ENCODE measurements around the gene C16orf89. TPM values are rescaled to one million over a fixed set of nuclear protein-coding genes. Genes with fewer than 3 reads are reported as not detected.

Gene C16orf89
- total RNA-seq, 1 donor from 2014 or later = 1.0 TPM

- H3K27me3 ChIP-seq = no peaks in the 10 kb centered on the region
- H3K27me3 Mint-ChIP-seq (ENCODE audit: insufficient read depth, low read depth) = peaks cover 2% of the 10 kb centered on the region
- no peak overlapping the region for H3K4me3 ChIP-seq
- no peaks in the 10 kb centered on the region for H3K36me3 ChIP-seq
- no peaks in the 10 kb centered on the region for H3F3A ChIP-seq (ENCODE audit: low read depth)
- H3K27ac Mint-ChIP-seq = no peak overlapping the region
- H3K4me1 ChIP-seq = no peaks in the 10 kb centered on the region
- H3K79me2 ChIP-seq (ENCODE audit: low read depth) = peaks cover 25% of the 10 kb centered on the region
- H3K36me3 Mint-ChIP-seq = peaks cover 3% of the 10 kb centered on the region
- H3K27ac ChIP-seq = no peak overlapping the region
- peaks cover 11% of the 10 kb centered on the region for H3K4me1 Mint-ChIP-seq
- no peak for DNase-seq (ENCODE audit: low spot score)
- H3K4me3 Mint-ChIP-seq = peak overlapping the region; percentile 94
- H3K9ac ChIP-seq = no peak overlapping the region
- H3K9me3 Mint-ChIP-seq = no peaks in the 10 kb centered on the region
- no peak overlapping the region for H2AFZ ChIP-seq (replicated peaks)
- no peak overlapping the region for H3K4me2 ChIP-seq
- no peaks in the 10 kb centered on the region for H4K20me1 ChIP-seq (ENCODE audit: low read depth)
- H3K9me3 ChIP-seq (ENCODE audit: low read depth) = no peaks in the 10 kb centered on the region
- TF ChIP-seq EZH2 (IDR thresholded peaks at IDR 0.05) (no peak), CTCF (IDR thresholded peaks at IDR 0.05) (no peak), EZH2phosphoT487 (IDR thresholded peaks at IDR 0.05) (no peak)
These were observed 7.5 kb upstream of the C16orf89 start for GRCh38 chr16:5073279-5073629.

DNA sequence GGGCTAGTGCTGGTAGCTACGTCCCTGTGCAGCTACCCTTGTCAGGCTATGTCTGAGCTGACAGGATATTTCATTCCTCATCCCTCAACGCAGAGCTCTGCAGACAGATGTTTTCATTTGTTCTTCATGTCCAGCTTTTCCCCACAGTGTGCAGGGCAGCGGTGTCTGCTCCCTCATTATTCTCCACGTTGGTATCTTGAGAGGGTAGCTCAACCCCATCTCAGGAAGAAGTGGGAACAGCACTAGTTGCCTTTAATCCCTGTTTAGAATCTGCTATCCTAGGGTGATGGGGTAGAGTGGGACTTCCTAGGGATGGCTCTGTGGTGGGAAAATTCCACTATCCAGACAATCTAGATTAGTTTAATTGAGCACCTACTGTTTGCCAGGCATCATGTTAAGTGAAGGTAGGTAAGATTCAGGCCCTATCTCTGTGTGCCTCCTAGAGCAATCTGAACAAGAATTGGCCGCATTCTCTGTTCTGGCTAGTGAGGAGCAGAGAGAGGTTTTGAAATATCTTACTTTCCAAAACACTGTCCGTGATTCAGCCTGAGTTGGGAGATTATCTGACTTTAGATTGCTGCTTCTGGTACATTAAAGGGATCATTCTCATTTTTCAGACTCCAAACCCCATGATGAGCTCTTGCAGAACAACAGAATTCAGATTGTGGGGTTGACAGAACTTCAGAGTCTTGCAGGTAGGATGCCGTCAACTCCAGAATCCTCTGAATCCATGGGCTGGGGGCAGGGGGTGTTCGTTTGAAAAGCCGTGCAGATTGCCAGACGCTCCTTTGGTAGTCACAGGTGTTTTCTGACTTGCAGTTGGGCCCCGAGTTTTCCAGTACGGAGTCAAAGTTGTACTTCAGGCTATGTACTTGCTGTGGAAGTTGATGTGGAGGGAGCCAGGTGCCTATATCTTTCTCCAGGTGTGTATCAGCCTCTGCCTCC, 6.8 kb upstream of the C16orf89 start:
- Histone ChIP-seq H3K27ac (no peak overlapping the region), H3K79me2 (ENCODE audit: low read depth) (peaks cover 25% of the 10 kb centered on the region), H3K9me3 (ENCODE audit: low read depth) (no peaks in the 10 kb centered on the region), H3K4me3 (peak overlapping the region; percentile 83), H3K4me1 (no peaks in the 10 kb centered on the region), H3K9ac (peak overlapping the region; percentile 66), H3F3A (ENCODE audit: low read depth) (no peaks in the 10 kb centered on the region), H2AFZ (replicated peaks) (peak overlapping the region; percentile 97), H3K4me2 (peak overlapping the region; percentile 95), H4K20me1 (ENCODE audit: low read depth) (no peaks in the 10 kb centered on the region), H3K36me3 (no peaks in the 10 kb centered on the region), H3K27me3 (no peaks in the 10 kb centered on the region)
- H3K9me3 Mint-ChIP-seq = no peaks in the 10 kb centered on the region
- H3K4me1 Mint-ChIP-seq = peaks cover 11% of the 10 kb centered on the region
- H3K27me3 Mint-ChIP-seq (ENCODE audit: insufficient read depth, low read depth) = peaks cover 2% of the 10 kb centered on the region
- peaks cover 3% of the 10 kb centered on the region for H3K36me3 Mint-ChIP-seq
- H3K4me3 Mint-ChIP-seq = peak overlapping the region; percentile 94
- H3K27ac Mint-ChIP-seq = no peak overlapping the region
- no peak for TF ChIP-seq CTCF (IDR thresholded peaks at IDR 0.05)
- no peak for TF ChIP-seq EZH2phosphoT487 (IDR thresholded peaks at IDR 0.05)
- TF ChIP-seq EZH2 (IDR thresholded peaks at IDR 0.05) = no peak
- no peak for DNase-seq (ENCODE audit: low spot score)

DNA sequence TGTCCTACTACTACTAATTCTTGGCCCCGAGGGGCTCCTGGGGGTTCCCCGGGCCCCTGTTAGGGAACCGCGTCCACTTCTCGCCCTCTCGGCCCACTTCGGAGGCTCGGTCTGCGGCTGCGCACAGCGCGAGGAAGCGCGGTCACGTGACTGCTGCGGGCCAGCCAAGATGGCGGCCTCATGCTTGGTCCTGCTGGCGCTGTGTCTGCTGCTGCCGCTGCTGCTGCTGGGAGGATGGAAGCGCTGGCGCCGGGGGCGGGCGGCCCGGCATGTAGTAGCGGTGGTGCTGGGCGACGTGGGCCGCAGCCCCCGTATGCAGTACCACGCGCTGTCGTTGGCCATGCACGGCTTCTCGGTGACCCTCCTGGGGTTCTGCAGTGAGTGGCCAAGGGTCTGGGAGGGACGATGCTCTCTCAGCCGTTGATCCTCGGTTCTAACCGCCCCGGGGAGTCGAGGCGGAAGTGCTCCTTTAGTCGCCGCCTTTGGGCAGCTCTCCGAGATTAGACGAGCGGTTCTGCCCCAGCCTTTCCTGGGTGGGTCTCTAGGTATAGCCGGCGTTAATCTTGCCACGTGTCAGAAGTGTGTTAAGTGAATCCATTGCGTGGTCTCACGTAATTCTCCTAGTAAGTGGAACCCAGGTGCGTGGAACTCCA, 6.1 kb upstream of the C16orf89 start, which contains the start of gene ALG1:
Gene ALG1, plus strand, starts transcription at position 163 of the 653 bp plus-strand sequence. Its CDS starts 7 bp downstream, at position 170.
- H3K9me3 ChIP-seq (ENCODE audit: low read depth) = no peaks in the 10 kb centered on the region
- no peaks in the 10 kb centered on the region for H3K27me3 ChIP-seq
- peak; percentile 93 for DNase-seq (ENCODE audit: low spot score)
- no peaks in the 10 kb centered on the region for H3K36me3 ChIP-seq
- Mint-ChIP-seq H3K27ac (peak within 1 kb of the TSS; percentile 33), H3K4me1 (peaks cover 11% of the 10 kb centered on the region), H3K4me3 (peak within 1 kb of the TSS; percentile 94), H3K9me3 (no peaks in the 10 kb centered on the region), H3K36me3 (peaks cover 3% of the 10 kb centered on the region), H3K27me3 (ENCODE audit: insufficient read depth, low read depth) (peaks cover 2% of the 10 kb centered on the region)
- peak within 1 kb of the TSS; percentile 95 for H3K4me2 ChIP-seq
- H4K20me1 ChIP-seq (ENCODE audit: low read depth) = no peaks in the 10 kb centered on the region
- H3F3A ChIP-seq (ENCODE audit: low read depth) = no peaks in the 10 kb centered on the region
- TF ChIP-seq CTCF (IDR thresholded peaks at IDR 0.05) (no peak), EZH2phosphoT487 (IDR thresholded peaks at IDR 0.05) (no peak), EZH2 (IDR thresholded peaks at IDR 0.05) (no peak)
- peaks cover 25% of the 10 kb centered on the region for H3K79me2 ChIP-seq (ENCODE audit: low read depth)
- H3K9ac ChIP-seq = peak within 1 kb of the TSS; percentile 66
- H3K4me3 ChIP-seq = peak within 1 kb of the TSS; percentile 83
- H3K27ac ChIP-seq = no peak within 1 kb of the TSS
- H2AFZ ChIP-seq (replicated peaks) = peak within 1 kb of the TSS; percentile 97
- H3K4me1 ChIP-seq = no peaks in the 10 kb centered on the region

All from neural progenitor cell (in vitro differentiated cells).